NCI-H69 (cell line): ENCODE results near the gene CES4A.
"Not testable (repeated sequence)": the region's sequence is repeated elsewhere in the genome, so short reads cannot be mapped to it uniquely, and the experiment has no call there.

ENCODE experiments used
- DNase-seq: peaks from one replicate; lab custom pipeline; 2025; lab: John Stamatoyannopoulos, UW

The CES4A gene

DNA sequence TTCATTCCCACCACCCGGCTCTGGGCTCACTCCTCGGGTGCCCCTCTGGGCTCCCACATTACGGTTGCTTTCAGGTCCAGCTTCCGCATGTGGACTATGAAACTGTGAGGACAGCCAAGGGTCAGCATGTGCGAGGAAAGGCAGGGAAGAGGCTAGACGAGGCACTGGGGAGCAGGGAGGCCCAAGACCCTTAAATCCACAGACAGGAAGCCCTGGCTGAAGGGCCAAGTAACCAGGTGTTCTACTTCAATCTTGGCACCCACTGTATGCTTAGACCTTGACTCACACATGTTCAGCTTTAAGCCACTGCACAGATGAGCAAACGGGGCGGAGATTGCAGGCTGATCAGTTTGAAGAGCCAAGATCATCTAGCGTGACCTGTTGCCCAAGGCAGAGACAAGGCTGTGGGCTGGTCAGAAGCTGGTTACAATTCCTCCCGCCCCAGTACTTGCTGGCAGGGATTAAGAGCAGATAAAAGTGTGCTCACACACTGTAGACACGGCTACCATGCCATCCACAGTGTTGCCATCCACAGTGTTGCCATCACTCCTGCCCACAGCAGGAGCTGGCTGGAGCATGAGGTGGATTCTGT is at the start of gene CES4A:
Gene CES4A (plus strand): TSS at position 393 of the 592 bp plus-strand sequence. CDS start 184 bp downstream, at position 577.
- DNase-seq, result no peak

DNA sequence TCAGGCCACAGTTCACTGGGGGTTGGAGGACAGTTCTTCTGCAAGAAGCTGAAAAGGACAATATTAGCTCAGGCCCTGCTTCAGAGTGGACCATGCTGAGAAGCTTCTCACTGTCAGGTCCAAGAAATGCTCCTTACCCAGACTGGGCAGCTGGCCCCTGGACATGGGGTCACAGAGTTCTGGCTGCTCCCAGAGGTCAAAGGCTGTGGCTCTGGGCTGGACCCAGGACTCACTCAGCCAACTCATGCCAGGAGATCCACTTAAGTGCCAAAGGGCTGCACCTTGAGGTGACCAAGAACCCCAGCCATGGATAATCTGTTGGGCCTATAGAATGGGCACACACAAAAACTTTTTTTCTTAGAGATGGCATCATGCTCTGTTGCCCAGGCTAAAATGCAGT is 49.0 kb upstream of the CES4A start:
- no peak for DNase-seq

DNA sequence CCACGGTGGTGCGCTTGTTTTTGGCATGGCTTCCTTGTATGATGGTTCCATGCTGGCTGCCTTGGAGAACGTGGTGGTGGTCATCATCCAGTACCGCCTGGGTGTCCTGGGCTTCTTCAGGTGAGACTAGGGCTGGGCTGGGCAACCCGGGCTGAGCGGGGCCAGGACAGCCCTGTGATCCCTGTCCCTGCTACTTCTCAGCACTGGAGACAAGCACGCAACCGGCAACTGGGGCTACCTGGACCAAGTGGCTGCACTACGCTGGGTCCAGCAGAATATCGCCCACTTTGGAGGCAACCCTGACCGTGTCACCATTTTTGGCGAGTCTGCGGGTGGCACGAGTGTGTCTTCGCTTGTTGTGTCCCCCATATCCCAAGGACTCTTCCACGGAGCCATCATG is 48.2 kb upstream of the CES4A start:
- DNase-seq, result no peak

DNA sequence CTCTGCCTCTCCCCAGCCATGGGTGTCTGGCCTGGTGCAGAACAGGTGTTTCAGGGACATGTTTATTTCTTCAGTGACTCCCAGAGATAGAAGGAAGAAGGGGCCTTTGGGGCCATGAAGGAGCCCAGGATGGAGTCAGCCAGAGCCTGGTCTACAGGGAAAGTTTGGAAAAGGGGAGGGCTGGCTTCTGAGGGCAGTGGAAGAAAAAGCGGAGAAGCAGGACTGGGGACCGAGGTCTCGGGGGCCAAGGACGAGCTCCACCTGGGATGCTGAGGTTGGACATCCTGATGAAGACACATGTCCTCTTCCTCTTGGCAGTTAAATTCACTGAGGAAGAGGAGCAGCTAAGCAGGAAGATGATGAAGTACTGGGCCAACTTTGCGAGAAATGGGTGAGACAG is 45.4 kb upstream of the CES4A start:
- DNase-seq, result no peak

DNA sequence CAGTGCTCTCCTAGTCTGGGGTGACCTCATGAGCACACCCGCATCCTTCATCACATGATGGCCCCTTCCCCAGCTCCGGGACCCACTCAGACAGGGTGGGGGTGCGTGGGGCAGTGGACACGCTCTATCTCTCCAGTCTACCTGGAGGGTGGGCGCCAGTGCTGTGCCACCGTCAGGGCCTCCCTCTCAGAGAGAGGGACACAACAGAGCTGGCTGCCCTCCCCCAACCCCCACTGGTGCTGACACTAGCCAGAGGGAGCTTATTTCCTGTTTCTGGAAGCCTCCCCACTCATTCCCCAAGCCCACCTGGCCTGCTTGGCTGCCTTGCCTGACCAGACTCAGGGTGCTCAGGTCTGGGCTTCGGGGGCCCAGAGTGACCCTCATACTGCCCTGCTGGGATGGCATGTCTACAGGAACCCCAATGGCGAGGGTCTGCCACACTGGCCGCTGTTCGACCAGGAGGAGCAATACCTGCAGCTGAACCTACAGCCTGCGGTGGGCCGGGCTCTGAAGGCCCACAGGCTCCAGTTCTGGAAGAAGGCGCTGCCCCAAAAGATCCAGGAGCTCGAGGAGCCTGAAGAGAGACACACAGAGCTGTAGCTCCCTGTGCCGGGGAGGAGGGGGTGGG is 44.8 kb upstream of the CES4A start:
- no peak for DNase-seq

DNA sequence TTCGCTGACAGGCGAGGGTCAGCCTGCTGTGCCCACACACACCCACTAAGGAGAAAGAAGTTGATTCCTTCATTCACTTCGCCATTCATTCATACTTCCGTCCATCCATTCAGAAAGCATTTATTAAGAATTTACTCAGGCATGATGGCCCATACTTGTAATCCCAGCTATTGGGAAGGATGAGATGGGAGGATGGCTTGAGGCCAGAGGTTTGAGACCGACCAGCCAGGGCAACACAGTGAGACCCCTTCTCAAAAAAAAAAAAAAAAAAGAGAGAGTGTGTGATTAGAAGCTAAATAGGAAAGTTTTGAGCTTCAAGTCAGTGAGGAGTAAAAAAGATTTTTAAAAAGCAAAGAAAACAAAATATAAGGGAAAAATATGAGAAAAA is 44.3 kb upstream of the CES4A start:
- no peak for DNase-seq

DNA sequence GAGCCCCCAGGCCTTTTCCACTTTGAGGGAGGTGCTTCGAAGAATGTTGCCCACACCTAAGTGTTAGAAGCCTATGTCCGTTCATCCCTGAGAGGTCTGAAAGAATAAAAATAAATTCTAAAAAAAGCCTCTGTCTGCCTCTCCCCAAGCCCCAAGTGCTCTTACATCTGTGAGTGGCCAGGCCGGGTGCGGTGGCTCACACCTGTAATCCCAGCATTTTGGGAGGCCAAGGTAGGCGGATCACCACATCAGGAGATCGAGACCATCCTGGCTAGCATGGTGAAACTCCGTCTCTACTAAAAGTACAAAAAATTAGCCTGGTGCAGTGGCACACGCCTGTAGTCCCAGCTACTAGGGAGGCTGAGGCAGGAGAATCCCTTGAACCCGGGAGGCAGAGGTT is 43.4 kb upstream of the CES4A start:
- not testable (repeated sequence) for DNase-seq

DNA sequence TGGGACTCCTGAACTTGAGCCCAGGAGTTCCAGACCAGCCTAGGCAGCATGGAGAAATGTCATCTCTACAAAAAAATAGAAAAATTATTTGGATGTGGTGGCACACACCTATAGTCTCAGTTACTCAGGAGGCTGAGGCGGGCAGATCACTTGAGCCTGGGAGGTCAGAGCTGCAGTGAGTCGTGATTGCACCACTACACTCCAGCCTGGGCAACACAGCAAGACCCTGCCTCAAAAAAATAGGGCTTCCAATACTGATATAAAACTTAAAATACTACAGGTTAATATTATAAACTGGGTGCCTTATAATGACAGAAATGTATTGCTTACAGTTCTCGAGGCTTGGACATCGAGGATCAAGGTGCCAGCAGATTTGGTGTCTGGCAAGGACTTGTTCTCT is 42.5 kb upstream of the CES4A start:
- no peak for DNase-seq

DNA sequence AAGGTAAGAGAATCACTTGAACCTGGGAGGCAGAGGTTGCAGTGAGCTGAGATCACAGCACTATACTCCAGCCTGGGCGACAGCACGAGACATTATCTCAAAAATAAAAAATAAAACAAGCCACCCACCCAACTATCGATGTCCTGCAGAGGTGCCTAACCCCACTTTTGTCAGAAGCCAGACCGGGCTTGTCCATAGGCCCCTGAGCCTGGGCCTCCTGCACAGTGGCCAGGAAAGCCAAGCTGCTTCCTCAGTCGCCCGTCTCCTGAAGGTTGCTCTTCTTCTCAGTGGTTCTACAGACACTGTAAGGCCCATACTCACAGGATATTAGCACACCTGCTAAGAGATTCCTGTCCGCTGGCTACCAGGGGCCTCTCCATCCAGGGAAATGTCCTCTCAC is 41.8 kb upstream of the CES4A start:
- DNase-seq, result no peak

DNA sequence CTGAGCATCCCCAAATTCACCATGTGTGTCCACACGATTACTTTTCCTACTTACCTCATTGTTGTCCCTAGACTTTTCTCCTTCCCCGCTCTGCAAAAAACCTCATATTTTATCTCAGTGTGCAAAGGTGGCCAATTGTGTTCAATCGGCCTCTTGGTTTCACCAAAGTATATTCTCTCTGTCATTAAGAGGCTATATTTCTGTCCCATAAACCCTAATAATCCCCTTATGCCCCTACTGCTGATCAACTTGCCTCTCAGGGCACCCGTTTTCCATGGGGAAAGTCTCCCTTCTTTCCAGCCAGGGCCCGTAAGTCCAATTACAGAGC is 41.5 kb upstream of the CES4A start:
- DNase-seq, result no peak

DNA sequence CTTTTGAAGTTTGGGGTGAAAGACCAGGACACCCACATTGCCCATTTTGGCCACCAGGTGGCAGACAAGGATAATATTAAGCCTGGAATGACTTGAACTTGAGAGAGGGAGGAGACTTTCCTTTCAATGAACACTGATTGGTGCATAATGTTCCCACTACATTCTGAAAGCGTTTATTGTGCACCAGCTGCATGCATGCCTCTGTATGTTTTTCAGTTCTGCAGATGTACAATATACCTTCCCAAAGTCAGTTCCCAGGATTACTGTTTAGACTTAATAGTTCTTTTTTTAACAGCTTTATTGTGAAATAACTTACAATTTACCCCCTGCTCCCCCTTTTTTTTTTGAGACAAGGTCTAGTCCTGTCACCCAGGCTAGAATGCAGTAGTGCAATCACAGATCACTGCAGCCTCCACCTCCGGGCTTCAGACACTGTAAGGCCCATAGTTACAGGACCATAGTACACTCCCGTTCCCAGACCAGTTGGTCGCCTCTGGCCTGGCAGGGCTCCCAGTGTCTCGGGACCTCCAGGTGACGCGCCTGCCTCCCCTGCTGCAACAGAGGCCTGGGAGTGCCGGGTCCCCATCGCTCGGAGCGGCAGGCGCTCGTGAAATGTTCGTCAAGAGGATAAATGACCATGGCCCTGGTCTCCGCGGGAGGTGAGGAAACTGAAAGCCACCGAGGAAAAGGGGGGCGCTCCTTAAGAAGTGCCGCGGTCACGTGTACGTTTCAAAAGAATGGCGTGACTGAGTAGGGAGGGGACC is 40.9 kb upstream of the CES4A start:
- peak; percentile 77 for DNase-seq

DNA sequence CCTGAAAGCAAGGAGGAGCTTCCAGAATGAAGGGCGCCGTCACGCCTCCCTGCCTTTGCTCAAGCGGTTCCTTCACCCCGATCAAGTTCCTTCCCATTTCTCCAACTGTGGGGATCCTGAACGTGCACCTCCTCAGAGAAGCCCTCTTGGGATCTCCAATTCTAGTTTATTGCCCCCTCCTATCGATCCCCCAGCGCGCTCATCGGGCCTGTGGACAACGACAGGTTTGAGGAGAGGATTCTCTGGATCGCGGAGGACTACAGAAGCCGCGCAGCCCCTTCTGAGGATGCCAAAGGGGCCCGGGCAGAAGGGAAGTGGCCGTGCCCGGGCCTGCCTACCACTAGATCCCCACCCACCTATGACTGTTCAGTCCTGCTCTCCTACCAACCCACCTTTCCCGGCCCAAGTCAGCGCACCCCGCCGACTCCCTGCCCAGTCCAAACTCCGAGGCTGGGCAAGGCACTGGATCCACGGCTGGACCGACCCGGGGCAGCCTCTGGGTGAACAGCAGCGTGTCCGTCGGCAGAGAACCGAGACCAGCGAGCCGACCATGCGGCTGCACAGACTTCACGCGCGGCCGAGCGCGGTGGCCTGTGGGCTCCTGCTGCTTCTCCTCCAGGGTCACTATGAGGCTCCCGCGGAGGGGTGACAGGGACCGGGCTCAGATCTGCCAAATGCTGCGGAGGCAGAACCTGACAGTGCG is 40.1 kb upstream of the CES4A start:
- peak; percentile 28 for DNase-seq

DNA sequence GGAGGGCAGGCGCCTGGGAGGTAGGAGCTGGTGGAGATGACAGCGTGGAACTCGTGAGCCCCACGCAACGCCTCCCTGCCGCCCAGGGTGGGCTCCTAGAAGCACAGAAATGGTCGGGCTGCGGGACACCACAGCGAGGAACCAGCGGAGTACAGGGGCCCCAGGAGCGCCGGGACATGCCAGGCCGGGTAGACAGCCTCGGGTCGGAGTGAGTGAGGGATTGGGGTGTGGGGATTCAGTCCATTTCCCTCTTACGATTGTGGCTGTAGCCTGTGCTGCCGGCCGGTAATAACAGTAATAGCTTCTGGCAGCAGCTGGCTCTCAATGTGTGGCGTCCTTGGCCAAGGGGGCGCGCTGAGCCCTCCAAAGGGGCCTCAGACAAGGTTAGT is 39.6 kb upstream of the CES4A start:
- peak; percentile 8 for DNase-seq

DNA sequence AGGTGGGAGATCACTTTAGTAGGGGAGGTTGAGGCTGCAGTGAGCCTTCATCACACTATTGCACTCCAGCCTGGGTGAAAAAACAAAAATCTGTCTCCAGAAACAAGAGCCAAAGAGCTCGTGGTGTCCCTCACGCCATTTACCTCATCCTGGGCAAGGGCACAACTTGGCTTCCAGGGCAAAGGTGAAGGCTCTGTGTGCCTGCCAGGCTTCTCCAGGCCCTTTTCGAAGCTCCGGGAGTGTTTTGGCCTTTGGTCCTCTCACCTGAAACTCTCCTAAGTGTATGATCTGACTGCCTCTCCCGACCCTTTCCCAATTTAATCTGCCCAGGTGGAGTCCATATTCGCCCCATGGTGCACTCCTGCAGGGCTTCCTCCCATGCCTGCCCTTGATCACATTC is 38.9 kb upstream of the CES4A start:
- no peak for DNase-seq

DNA sequence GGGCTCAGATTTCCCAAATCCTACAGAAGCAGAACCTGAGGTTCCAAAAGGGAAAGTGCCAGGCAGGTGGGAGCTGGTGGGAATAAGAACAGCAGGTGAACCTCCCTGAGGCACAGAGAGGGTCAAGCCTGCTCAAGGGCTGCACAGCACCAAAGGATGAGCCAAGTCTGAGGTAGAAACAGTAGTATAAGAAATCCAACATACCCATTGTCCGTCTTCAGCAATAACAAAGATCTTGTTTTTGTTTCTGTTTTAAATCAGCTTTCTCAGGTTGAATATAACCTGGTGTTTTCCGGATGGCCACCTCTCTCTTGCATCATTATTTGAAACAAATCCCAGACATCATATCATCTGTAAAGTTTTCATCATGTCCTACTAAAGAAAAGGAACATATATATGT is 38.0 kb upstream of the CES4A start:
- DNase-seq, result no peak

DNA sequence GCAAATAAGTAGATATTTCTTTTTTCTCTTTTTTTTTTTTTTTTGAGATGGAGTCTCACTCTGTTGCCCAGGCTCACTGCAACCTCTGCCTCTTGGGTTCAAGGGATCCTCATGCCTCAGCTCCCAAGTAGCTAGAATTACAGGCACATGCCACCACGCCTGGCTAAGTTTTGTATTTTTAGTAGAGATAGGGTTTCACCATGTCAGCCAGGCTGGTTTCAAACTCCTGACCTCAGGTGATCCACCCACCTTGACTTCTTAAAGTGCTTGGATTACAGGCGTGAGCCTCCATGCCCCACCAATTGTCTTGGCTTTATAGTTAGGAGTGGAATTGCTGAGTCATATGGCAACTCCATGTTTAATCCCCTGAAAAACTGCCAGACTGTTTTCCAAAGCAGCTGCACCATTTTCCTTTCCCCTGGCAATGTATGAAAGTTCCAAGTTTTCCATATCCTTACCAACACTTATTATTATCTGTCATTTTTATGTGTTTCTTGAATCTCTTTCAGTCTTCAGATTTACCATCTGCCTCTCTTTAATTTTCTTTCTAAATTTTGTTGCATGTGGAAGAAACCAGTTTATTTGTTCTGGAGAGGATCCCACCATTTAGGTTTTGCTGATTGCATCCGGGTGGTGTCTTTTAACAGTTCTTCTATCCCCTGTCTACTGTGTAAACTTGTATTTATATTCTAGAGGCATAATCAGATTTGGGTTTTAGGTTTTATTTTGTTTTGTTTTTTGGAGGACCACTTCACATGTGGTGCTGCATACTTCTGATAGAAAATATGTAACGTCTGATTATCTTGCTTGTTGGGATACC is 37.2 kb upstream of the CES4A start:
- DNase-seq, result peak; percentile 22

DNA sequence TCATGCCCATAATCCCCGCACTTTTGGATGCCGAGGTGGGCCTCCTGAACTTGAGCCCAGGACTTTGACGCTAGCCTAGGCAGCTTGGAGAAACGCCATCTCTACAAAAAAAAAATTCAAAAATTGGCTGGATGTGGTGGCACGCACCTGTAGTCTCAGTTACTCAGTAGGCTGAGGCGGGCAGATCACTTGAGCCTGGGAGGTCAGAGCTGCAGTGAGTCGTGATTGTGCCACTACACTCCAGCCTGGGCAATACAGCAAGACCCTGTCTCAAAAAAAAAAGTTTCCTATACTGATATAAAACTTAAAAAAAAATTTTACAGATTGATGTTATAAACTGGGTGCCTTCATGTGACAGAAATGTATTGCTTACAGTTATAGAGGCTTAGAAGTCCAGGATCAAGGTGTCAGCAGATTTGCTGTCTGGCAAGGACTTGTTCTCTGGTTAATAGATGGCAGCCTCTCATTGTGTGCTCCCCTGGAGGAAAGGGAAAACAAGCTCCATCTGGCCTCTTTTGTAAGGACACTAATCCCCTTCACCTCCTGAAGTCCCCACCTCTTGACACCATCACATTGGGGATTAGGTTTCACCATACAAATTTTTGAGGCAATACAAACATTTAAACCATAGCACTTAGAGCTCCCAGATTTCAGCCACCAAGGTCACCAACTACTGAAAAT is 35.8 kb upstream of the CES4A start:
- peak; percentile 79 for DNase-seq

DNA sequence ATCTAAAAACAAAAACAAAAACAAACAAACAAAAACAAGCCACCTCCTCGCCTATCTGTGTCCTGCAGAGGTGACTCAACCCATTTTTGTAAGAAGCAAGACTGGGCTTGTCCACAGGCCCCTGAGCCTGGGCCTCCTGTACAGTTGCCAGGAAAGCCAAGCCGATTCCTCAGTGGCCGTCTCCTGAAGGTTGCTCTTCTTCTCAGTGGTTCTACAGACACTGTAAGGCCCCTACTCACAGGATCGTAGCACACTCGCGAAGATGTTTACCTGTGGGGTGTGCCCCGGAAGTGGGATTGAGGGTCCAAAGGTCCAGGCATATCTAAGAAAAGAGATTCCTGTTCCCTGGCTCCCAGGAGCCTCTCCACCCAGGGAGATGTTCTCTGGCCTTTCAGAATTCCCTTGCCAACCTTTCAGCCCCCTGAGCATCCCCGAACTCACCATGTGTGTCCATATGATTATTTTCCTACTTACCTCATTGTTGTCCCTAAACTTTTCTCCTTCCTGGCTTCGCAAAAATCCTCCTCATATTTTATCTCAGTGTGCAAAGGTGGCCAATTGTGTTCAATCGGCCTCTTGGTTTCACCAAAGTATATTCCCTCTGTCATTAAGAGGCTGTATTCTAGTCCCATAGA is 34.8 kb upstream of the CES4A start:
- DNase-seq, result peak; percentile 36

DNA sequence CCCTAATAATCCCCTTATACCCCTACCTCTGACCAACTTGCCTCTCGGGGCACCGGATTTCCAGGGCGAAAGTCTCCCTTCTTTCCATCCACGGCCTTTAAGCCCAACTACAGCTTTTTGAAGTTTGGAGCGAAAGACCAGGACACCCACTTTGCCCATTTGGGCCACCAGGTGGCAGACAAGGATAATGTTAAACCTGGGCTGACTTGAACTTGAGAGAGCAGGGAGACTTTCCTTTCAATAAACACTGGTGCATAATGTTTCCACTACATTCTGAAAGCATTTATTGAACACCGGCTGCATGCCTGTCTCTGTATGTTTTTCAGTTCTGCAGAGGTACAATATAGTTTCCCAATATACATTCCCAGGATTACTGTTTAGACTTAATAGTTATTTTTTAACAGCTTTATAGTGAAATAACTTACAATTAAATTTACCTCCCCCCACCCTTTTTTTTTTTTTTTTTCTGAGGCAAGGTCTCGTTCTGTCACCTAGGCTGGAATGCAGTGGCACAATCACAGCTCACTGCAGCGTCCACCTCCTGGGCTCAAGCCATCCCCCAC is 34.2 kb upstream of the CES4A start:
- peak; percentile 77 for DNase-seq

DNA sequence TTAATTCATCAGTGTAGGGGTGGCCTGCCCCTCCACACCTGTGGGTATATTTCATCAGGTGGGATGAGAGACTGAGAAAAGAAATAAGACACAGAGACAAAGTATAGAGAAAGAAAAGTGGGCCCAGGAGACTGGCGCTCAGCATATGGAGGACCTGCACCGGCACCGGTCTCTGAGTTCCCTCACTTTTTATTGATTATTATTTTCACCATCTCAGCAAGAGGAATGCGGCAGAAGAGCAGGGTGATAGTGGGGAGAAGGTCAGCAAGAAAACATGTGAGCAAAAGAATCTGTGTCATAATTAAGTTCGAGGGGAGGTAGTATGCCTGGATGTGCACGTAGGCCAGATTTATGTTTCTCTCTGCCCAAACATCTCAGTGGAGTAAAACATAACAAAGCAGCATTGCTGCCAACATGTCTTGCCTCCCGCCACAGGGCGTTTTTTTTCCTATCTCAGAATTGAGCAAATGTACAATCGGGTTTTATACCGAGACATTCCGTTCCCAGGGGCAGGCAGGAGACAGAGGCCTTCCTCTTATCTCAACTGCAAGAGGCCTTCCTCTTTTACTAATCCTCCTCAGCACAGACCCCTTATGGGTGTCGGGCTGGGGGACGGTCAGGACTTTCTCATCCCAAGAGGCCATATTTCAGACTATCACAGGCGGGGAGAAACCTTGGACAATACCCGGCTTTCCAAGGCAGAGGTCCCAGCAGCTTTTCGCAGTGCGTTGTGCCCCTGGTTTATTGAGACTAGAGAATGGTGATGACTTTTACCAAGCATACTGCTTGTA is 32.8 kb upstream of the CES4A start:
- not testable (repeated sequence) for DNase-seq
